Measurements from ENCODE around the gene HELT. TPM values are rescaled to one million over a fixed set of nuclear protein-coding genes. Genes with fewer than 3 reads are reported as not detected.
"Not testable (repeated sequence)": the region's sequence is repeated elsewhere in the genome, so short reads cannot be mapped to it uniquely, and the experiment has no call there.

The HELT gene
- total RNA-seq, 1 donor from 2014 or later: not detected

GRCh38 chr4:184993247-184993646 lies 25.0 kb upstream of the HELT start:
- Mint-ChIP-seq H3K4me1 (ENCODE audit: unreplicated experiment) (no peaks in the 10 kb centered on the region), H3K9me3 (ENCODE audit: unreplicated experiment) (no peaks in the 10 kb centered on the region), H3K27me3 (ENCODE audit: unreplicated experiment) (no peaks in the 10 kb centered on the region), H3K4me3 (ENCODE audit: unreplicated experiment) (no peak overlapping the region), H3K27ac (ENCODE audit: unreplicated experiment) (no peak overlapping the region), H3K36me3 (ENCODE audit: low read depth, unreplicated experiment) (no peaks in the 10 kb centered on the region)
- DNase-seq (ENCODE audit: low spot score): no peak
- no peak for TF ChIP-seq CTCF (IDR thresholded peaks at IDR 0.05; ENCODE audit: unreplicated experiment)

DNA sequence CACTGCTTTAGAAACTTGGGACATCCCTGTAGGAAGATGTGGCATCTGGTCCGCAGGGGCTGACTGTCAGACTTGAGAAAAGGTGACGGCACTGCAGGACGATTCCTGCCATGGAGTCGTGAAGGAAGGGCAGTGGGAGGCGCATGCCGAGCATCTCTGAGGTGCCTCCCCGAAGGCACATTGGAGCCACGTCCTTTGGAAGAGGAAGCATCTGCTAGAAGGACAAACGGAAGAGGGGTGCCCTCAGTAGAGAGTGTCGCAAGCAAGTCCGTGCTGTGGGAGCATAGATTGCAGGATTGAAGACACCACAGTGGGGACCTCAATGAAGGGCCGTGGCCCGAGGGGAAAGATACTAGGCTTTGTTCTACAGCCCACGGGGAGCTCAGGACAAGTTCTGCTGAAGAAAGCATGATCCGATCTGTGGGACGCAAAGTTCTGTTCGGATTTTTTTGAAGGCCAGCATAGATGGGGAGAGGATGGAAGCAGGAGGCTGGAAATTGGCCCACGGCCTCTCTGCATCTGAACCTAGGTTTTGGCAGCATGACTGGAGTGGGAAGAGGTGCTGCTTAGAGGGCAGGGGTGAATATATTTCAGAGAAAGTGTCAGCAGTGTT lies 24.2 kb upstream of the HELT start:
- no peaks in the 10 kb centered on the region for H3K9me3 Mint-ChIP-seq (ENCODE audit: unreplicated experiment)
- no peak for DNase-seq (ENCODE audit: low spot score)
- no peak overlapping the region for H3K4me3 Mint-ChIP-seq (ENCODE audit: unreplicated experiment)
- no peaks in the 10 kb centered on the region for H3K36me3 Mint-ChIP-seq (ENCODE audit: low read depth, unreplicated experiment)
- no peaks in the 10 kb centered on the region for H3K27me3 Mint-ChIP-seq (ENCODE audit: unreplicated experiment)
- H3K4me1 Mint-ChIP-seq (ENCODE audit: unreplicated experiment): no peaks in the 10 kb centered on the region
- H3K27ac Mint-ChIP-seq (ENCODE audit: unreplicated experiment): no peak overlapping the region
- TF ChIP-seq CTCF (IDR thresholded peaks at IDR 0.05; ENCODE audit: unreplicated experiment): no peak

GRCh38 chr4:184994623-184995010 lies 23.7 kb upstream of the HELT start:
- Mint-ChIP-seq H3K36me3 (ENCODE audit: low read depth, unreplicated experiment) (no peaks in the 10 kb centered on the region), H3K9me3 (ENCODE audit: unreplicated experiment) (no peaks in the 10 kb centered on the region), H3K27ac (ENCODE audit: unreplicated experiment) (no peak overlapping the region), H3K27me3 (ENCODE audit: unreplicated experiment) (no peaks in the 10 kb centered on the region), H3K4me3 (ENCODE audit: unreplicated experiment) (no peak overlapping the region), H3K4me1 (ENCODE audit: unreplicated experiment) (no peaks in the 10 kb centered on the region)
- no peak for DNase-seq (ENCODE audit: low spot score)
- TF ChIP-seq CTCF (IDR thresholded peaks at IDR 0.05; ENCODE audit: unreplicated experiment): no peak

- not testable (repeated sequence) for DNase-seq (ENCODE audit: low spot score); H3K9me3 Mint-ChIP-seq (ENCODE audit: unreplicated experiment); H3K4me3 Mint-ChIP-seq (ENCODE audit: unreplicated experiment); H3K27me3 Mint-ChIP-seq (ENCODE audit: unreplicated experiment); H3K36me3 Mint-ChIP-seq (ENCODE audit: low read depth, unreplicated experiment); H3K27ac Mint-ChIP-seq (ENCODE audit: unreplicated experiment); H3K4me1 Mint-ChIP-seq (ENCODE audit: unreplicated experiment)
Measured at GRCh38 chr4:184997656-184998055, 20.6 kb upstream of the HELT start.

DNA sequence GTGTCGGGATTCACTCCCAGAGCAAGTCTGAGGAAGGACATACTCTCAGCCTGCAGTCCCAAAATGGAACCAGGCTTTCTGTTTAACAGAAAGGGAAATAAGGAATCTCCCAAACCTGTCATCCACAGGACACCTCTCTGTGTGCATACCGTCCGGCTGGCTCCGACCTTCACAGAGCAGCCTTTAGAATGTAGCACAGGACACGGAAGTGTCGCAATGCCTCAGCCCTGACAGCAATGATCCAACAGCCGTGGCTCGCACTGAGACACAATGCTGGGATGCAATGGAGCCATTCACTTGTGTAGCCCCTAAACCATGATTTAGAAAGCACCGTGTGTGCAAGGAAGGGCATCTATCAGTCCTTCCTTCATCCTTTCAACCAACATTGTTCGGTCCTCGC lies 15.5 kb upstream of the HELT start:
- Mint-ChIP-seq H3K27me3 (ENCODE audit: unreplicated experiment) (peaks cover 13% of the 10 kb centered on the region), H3K4me3 (ENCODE audit: unreplicated experiment) (no peak overlapping the region), H3K9me3 (ENCODE audit: unreplicated experiment) (no peaks in the 10 kb centered on the region), H3K4me1 (ENCODE audit: unreplicated experiment) (peaks cover 5% of the 10 kb centered on the region), H3K27ac (ENCODE audit: unreplicated experiment) (no peak overlapping the region), H3K36me3 (ENCODE audit: low read depth, unreplicated experiment) (no peaks in the 10 kb centered on the region)
- TF ChIP-seq CTCF (IDR thresholded peaks at IDR 0.05; ENCODE audit: unreplicated experiment): no peak
- no peak for DNase-seq (ENCODE audit: low spot score)

All from endothelial cell (in vitro differentiated cells).